Effector memory CD4-positive, alpha-beta T cell (primary cell): ENCODE results near the gene RPS18.
A peak's percentile ranks its signal among the peaks of the same experiment; 100 is the strongest.
"Not testable (repeated sequence)": the region's sequence is repeated elsewhere in the genome, so short reads cannot be mapped to it uniquely, and the experiment has no call there.

Source experiments
- DNase-seq, 3 donors: peaks; one replicate each; pipeline ENCODE4 v3.0.0-alpha.2; 2020
- H3K27ac ChIP-seq: 2 replicates; pipeline ENCODE4 v1.7.0; 2013; ENCODE audit warnings: mild to moderate bottlenecking, low read length, moderate library complexity; ENCODE audit not compliant: insufficient read depth, poor library complexity, severe bottlenecking
- H3K27me3 ChIP-seq: replicated peaks from 2 replicates; pipeline ENCODE4 v1.7.0; 2013; ENCODE audit warnings: mild to moderate bottlenecking, low read length; ENCODE audit not compliant: insufficient read depth, control insufficient read depth, poor library complexity, severe bottlenecking
- H3K36me3 ChIP-seq: 2 replicates; pipeline ENCODE4 v1.7.0; 2013; ENCODE audit warnings: mild to moderate bottlenecking, low read length, moderate library complexity; ENCODE audit not compliant: control insufficient read depth, insufficient read depth
- H3K4me1 ChIP-seq: 2 replicates; pipeline ENCODE4 v1.7.0; 2013; ENCODE audit warnings: low read length, mild to moderate bottlenecking; ENCODE audit not compliant: control insufficient read depth, insufficient read depth, poor library complexity, severe bottlenecking
- H3K4me3 ChIP-seq: 2 replicates; pipeline ENCODE4 v1.7.0; 2013; ENCODE audit warnings: low read length, low read depth, mild to moderate bottlenecking; ENCODE audit not compliant: insufficient read depth, poor library complexity, severe bottlenecking
- H3K9me3 ChIP-seq: 2 replicates; pipeline ENCODE4 v1.7.0; 2013; ENCODE audit warnings: mild to moderate bottlenecking, low read length, moderate library complexity; ENCODE audit not compliant: control insufficient read depth
- total RNA-seq, 3 donors: gene quantifications; one replicate each; lab custom pipeline; 2026; lab: John Stamatoyannopoulos, UW

RPS18 gene
- total RNA-seq = 1,435 to 2,159 (median 1,470) reads per million in 3 donors

- Histone ChIP-seq H3K4me3 (peak within 1 kb of the TSS; percentile 79), H3K27ac (peak within 1 kb of the TSS; percentile 93), H3K27me3 (no peaks in the 10 kb centered on the region), H3K4me1 (peaks cover 34% of the 10 kb centered on the region), H3K36me3 (peaks cover 40% of the 10 kb centered on the region), H3K9me3 (no peaks in the 10 kb centered on the region)
- DNase-seq = peak; percentile 85 to 92 (median 89)
Observed at GRCh38 chr6:33271468-33272274, at the start of gene RPS18, which contains the start of gene VPS52. Gene RPS18 (plus strand): TSS chr6:33272075. CDS start chr6:33272120, 45 bp downstream. Gene VPS52 (minus strand): TSS chr6:33271876. CDS start chr6:33271675, 201 bp downstream.

DNA sequence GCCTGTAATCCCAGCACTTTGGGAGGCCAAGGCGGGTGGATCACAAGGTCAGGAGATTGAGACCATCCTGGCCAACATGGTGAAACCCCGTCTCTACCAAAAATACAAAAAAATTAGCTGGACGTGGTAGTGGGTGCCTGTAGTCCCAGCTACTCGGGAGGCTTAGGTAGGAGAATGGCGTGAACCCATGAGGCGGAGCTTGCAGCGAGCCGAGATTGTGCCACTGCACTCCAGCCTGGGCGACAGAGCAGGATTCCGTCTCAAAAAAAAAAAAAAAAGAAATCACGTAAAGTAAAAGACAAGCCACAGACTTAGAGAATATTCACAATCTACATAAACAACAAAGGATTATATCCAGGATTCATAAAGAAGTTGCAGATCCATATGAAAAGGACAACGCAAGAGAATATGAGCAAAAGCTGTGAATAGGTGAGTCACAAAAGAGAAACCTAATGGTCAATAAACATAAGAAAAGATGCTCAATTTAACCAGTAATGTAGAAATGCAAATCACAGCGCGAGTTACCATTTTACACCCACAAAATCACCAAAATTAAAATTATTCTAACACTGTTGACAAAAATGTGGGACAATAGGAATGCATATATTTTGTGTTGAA, 45.3 kb upstream of the RPS18 start:
- not testable (repeated sequence) for H3K27me3 ChIP-seq, H3K9me3 ChIP-seq, H3K4me3 ChIP-seq, H3K4me1 ChIP-seq, H3K36me3 ChIP-seq, H3K27ac ChIP-seq, DNase-seq

DNA sequence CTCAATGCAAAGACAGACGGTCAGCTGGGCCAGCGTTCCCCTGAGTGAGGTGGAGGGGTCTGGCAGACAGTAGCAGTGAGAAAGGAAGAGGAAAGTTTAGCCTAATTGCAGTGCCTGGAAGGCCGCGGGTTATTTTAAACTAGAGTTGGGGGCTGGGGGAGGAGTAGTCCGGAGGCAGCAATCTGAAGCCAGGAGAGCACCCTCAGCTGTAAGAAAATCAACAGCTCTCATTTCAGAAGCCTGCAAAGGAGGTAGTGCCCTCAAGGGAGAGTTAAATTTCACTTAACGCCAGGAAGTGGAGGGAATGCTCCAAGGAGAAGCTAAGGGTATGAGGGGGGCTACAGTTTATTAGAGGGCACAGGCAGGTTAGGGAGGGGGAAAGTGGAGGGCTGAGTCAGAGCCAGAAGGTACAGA, 36.6 kb upstream of the RPS18 start:
- Histone ChIP-seq H3K4me3 (no peak overlapping the region), H3K36me3 (no peaks in the 10 kb centered on the region), H3K27ac (no peak overlapping the region), H3K9me3 (no peaks in the 10 kb centered on the region), H3K4me1 (no peaks in the 10 kb centered on the region), H3K27me3 (peaks cover 3% of the 10 kb centered on the region)
- no peak for DNase-seq

DNA sequence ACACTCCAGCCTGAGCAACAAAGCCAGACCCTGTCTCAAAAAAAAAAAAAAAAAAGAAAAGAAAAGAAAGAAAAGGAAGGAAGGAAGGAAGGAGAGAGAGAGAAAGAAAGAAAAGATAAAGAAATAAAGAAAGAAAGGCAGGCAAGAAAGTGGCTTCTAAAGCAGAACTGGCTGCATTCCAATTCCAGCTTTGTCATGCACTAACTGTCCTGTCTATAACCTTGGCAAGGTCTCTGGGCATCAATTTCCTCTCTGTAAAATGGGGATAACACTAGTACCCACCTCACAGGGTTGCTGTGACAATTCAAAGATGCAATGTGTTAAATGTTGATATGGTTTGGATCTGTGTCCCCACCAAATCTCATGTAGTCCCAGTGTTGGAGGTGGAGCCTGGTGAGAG, 35.5 kb upstream of the RPS18 start:
- no peak for DNase-seq
- Histone ChIP-seq H3K9me3 (no peaks in the 10 kb centered on the region), H3K36me3 (no peaks in the 10 kb centered on the region), H3K4me3 (no peak overlapping the region), H3K27ac (no peak overlapping the region), H3K4me1 (no peaks in the 10 kb centered on the region), H3K27me3 (peaks cover 3% of the 10 kb centered on the region)

- H3K27ac ChIP-seq = no peak overlapping the region
- peaks cover 3% of the 10 kb centered on the region for H3K27me3 ChIP-seq
- H3K36me3 ChIP-seq = no peaks in the 10 kb centered on the region
- DNase-seq = no peak
- no peaks in the 10 kb centered on the region for H3K9me3 ChIP-seq
- H3K4me1 ChIP-seq = no peaks in the 10 kb centered on the region
- H3K4me3 ChIP-seq = no peak overlapping the region
Observed at GRCh38 chr6:33236852-33237251, 35.0 kb upstream of the RPS18 start.

- no peaks in the 10 kb centered on the region for H3K4me1 ChIP-seq
- peaks cover 3% of the 10 kb centered on the region for H3K27me3 ChIP-seq
- no peak for DNase-seq
Observed at GRCh38 chr6:33237741-33238140, 34.1 kb upstream of the RPS18 start.

GRCh38 chr6:33241968-33242367, 29.9 kb upstream of the RPS18 start:
- DNase-seq = no peak
- Histone ChIP-seq H3K4me1 (no peaks in the 10 kb centered on the region), H3K27ac (no peak overlapping the region), H3K9me3 (no peaks in the 10 kb centered on the region), H3K4me3 (no peak overlapping the region), H3K36me3 (no peaks in the 10 kb centered on the region), H3K27me3 (no peaks in the 10 kb centered on the region)

More at GRCh38 chr6:33237741-33238140, 34.1 kb upstream of the RPS18 start:
- Histone ChIP-seq H3K27ac (no peak overlapping the region), H3K36me3 (no peaks in the 10 kb centered on the region), H3K9me3 (no peaks in the 10 kb centered on the region), H3K4me3 (no peak overlapping the region)

GRCh38 chr6:33243476-33243875, 28.4 kb upstream of the RPS18 start:
- Histone ChIP-seq H3K27ac (no peak overlapping the region), H3K4me3 (no peak overlapping the region), H3K36me3 (no peaks in the 10 kb centered on the region), H3K27me3 (no peaks in the 10 kb centered on the region), H3K9me3 (no peaks in the 10 kb centered on the region), H3K4me1 (peaks cover 6% of the 10 kb centered on the region)
- no peak for DNase-seq

DNA sequence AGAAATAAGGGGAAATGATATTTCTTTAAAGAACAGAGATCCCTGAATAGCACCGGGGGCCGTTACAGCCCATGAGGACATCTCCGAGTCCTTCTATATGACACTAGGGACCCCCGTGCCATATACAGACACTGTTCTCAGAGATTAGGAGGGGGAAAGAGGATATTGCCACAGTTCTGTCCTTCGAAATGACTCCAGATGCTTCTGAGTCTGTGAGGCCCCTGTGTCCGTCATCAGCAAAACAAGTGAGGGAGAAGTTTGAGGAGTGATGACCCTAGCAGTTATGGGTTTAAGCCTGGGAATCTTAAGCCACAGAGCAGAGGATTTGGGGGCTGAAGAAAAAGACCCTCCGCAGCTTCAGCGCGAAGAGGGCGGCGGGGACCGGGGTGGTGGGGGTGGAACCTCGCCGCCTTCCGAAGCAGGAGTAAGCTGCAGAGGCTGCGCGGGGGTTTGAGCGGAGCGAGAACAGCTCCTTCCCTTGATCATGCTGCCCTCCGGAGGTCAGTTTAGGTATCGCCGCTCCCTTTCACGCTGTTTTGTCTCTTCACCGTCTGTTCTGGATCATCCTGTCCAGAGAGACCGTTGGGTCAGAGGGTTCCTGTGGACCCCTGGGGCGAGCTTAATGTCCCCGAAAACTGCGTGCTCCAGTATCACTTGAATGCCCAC, 23.8 kb upstream of the RPS18 start:
- H3K27me3 ChIP-seq = no peaks in the 10 kb centered on the region
- peaks cover 24% of the 10 kb centered on the region for H3K4me1 ChIP-seq
- no peaks in the 10 kb centered on the region for H3K9me3 ChIP-seq
- peak overlapping the region; percentile 60 for H3K4me3 ChIP-seq
- peak; percentile 69 to 82 (median 77) for DNase-seq
- H3K36me3 ChIP-seq = peaks cover 4% of the 10 kb centered on the region
- peak overlapping the region; percentile 95 for H3K27ac ChIP-seq

- Histone ChIP-seq H3K36me3 (peaks cover 4% of the 10 kb centered on the region), H3K4me3 (peak overlapping the region; percentile 60), H3K9me3 (no peaks in the 10 kb centered on the region), H3K27ac (peak overlapping the region; percentile 95), H3K27me3 (no peaks in the 10 kb centered on the region), H3K4me1 (peaks cover 24% of the 10 kb centered on the region)
- DNase-seq = peak in 2 of 3 donors; percentile 9 to 29
Observed at GRCh38 chr6:33248643-33248931, 23.3 kb upstream of the RPS18 start.
